BE2C (cell line): ENCODE data around the gene AEBP1.

ENCODE experiments used
- DNase-seq: peaks from one replicate; pipeline ENCODE4 v3.0.0-alpha.2; 2020
- H3K27me3 ChIP-seq: fragments of 250-450 bp; sonication (Bioruptor Pico); 2 replicates; pipeline ENCODE4 v1.5.1; 2020; ENCODE audit warnings: mild to moderate bottlenecking
- H3K36me3 ChIP-seq: fragments of 250-450 bp; sonication (Bioruptor Pico); 2 replicates; pipeline ENCODE4 v1.5.1; 2020; ENCODE audit warnings: mild to moderate bottlenecking
- H3K4me1 ChIP-seq: fragments of 250-450 bp; sonication (Bioruptor Pico); 2 replicates; pipeline ENCODE4 v1.5.1; 2020
- H3K4me3 ChIP-seq: 2 replicates; pipeline ENCODE4 v1.5.1; 2011; ENCODE audit warnings: low read depth, low read length
- H3K9me3 ChIP-seq: fragments of 250-450 bp; sonication (Bioruptor Pico); 2 replicates; pipeline ENCODE4 v1.5.1; 2020
- TF ChIP-seq, protein P1 (sequence below): IDR thresholded peaks from 2 replicates; pipeline ENCODE4 v1.5.1; 2012; ENCODE audit warnings: mild to moderate bottlenecking, low read depth, low read length

AEBP1 gene

DNA sequence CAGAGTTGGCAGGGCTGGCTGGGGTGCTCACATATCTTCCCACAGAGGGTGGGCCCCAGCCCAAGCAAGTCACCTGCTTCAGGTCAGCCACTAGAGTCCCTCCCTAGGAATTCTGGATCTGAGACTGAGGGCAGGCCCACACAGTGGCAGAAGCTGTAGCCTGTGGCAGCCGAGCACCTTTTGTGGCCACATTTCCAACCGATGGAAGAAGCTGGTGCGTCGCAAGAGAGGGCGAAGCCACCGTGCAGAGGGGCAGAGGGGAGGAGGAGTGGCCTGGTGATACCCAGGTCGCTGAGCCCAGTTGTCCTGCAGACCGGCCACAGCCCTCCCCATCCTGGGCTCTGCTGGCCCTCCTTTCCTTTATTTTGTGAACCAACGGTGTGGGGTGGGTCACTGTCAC is 27.1 kb upstream of the AEBP1 start:
- Histone ChIP-seq H3K27me3 (no peaks in the 10 kb centered on the region), H3K4me3 (no peak overlapping the region), H3K36me3 (peaks cover 17% of the 10 kb centered on the region), H3K9me3 (no peaks in the 10 kb centered on the region), H3K4me1 (peaks cover 16% of the 10 kb centered on the region)
- TF ChIP-seq, protein P1, sequence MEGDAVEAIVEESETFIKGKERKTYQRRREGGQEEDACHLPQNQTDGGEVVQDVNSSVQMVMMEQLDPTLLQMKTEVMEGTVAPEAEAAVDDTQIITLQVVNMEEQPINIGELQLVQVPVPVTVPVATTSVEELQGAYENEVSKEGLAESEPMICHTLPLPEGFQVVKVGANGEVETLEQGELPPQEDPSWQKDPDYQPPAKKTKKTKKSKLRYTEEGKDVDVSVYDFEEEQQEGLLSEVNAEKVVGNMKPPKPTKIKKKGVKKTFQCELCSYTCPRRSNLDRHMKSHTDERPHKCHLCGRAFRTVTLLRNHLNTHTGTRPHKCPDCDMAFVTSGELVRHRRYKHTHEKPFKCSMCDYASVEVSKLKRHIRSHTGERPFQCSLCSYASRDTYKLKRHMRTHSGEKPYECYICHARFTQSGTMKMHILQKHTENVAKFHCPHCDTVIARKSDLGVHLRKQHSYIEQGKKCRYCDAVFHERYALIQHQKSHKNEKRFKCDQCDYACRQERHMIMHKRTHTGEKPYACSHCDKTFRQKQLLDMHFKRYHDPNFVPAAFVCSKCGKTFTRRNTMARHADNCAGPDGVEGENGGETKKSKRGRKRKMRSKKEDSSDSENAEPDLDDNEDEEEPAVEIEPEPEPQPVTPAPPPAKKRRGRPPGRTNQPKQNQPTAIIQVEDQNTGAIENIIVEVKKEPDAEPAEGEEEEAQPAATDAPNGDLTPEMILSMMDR, result no peak
- DNase-seq, result no peak

DNA sequence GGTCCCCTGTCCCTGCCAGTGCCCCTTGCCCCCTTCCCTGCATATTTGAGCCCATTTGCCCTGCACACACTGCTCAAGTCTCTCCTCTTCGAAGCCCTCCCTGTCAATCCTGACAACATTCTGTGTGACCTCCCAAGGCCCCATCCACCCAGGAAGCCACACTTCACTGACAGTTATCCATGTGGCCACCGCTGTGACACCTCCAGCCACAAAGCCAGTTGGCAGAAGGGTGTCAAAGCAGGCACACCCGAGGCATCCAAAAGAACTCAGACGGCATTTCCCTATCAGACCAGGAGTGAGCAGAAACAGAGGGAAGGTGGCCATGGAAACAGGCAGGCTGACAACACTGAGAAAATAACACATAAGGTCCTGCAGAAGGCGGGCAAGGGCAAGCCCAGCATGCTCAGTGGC is 26.5 kb upstream of the AEBP1 start:
- no peaks in the 10 kb centered on the region for H3K9me3 ChIP-seq
- TF ChIP-seq, protein P1, result no peak
- peaks cover 11% of the 10 kb centered on the region for H3K4me1 ChIP-seq
- H3K27me3 ChIP-seq, result no peaks in the 10 kb centered on the region
- no peak for DNase-seq
- H3K4me3 ChIP-seq, result no peak overlapping the region
- peaks cover 17% of the 10 kb centered on the region for H3K36me3 ChIP-seq

DNA sequence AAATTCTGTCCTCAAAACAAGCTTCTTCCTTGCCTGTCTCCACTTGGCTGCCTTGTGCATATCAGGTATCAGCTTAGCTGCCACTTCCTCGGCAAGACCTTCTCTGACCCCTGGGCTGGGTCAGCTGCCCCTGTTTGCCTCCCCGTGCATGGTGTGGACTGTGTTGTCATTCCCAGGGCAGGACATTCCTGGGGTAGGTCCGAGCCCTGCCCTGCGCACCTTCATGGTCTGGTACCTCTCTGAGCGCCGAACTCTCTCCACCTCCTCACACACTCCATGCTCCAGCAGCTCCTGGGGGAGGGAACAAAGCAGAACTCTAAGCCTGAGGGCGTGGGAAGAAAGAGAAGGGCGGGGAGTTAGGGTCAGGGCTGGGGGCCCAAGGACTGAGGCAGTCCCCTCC is 25.6 kb upstream of the AEBP1 start:
- Histone ChIP-seq H3K4me3 (no peak overlapping the region), H3K9me3 (no peaks in the 10 kb centered on the region), H3K4me1 (peaks cover 8% of the 10 kb centered on the region), H3K27me3 (no peaks in the 10 kb centered on the region), H3K36me3 (peaks cover 14% of the 10 kb centered on the region)
- DNase-seq, result no peak
- TF ChIP-seq, protein P1, result no peak

DNA sequence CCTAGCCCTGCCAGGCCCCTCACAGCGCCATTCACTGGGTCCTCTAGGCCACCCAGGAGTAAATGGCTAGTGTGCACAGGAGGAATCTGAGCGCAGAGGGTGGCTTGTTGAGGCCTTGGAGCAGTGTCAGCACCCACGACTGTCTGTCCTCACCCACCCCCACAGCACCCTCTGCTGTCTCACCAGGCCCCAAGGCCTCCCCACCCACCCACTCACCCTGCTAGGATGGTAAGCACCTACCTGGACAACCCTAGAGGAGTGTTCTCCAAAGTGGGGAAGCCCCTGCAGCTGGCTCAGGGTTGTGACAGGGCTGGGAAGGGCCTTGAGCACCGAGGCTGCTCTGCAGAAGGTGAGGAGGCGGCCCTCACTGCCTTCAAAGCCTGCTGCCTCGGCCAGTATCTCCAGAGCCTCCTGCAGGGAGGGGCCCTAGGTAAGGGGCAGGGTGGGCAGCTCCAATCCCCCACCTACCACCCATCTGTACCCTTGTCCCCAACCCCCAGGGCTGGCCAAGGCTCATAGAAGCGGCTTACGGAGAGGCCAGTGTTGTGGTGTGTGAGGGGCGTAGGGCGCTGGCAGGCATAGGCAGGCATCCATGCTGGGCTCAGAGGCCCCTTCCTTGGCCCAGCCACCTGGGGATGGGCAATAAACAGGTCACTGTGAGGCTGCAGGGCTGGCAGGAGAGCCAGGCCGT is 24.7 kb upstream of the AEBP1 start:
- Histone ChIP-seq H3K27me3 (no peaks in the 10 kb centered on the region), H3K9me3 (no peaks in the 10 kb centered on the region), H3K36me3 (peaks cover 14% of the 10 kb centered on the region), H3K4me3 (no peak overlapping the region), H3K4me1 (no peaks in the 10 kb centered on the region)
- DNase-seq, result no peak
- TF ChIP-seq, protein P1, result no peak

DNA sequence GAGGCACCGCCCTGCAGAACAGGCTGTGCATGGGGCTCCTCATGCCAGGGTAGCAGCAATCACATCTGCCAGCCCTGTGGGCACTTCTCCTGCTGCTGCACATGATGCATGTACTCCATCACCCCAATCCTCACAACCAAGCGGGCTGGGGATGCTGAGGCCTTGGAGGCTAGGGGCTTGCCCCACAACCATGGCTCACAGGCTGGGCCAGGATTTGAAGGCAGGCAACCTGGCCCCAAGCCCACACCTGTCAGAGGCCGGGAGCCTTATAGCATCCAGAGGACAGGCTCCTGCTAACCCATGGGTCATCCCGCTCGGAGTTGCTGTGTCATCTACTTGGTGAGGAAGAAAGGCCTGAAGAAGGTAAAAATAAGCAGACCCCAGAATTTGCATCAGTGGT is 24.0 kb upstream of the AEBP1 start:
- Histone ChIP-seq H3K36me3 (peaks cover 14% of the 10 kb centered on the region), H3K27me3 (no peaks in the 10 kb centered on the region), H3K4me1 (no peaks in the 10 kb centered on the region), H3K4me3 (no peak overlapping the region), H3K9me3 (no peaks in the 10 kb centered on the region)
- TF ChIP-seq, protein P1, result no peak
- no peak for DNase-seq

DNA sequence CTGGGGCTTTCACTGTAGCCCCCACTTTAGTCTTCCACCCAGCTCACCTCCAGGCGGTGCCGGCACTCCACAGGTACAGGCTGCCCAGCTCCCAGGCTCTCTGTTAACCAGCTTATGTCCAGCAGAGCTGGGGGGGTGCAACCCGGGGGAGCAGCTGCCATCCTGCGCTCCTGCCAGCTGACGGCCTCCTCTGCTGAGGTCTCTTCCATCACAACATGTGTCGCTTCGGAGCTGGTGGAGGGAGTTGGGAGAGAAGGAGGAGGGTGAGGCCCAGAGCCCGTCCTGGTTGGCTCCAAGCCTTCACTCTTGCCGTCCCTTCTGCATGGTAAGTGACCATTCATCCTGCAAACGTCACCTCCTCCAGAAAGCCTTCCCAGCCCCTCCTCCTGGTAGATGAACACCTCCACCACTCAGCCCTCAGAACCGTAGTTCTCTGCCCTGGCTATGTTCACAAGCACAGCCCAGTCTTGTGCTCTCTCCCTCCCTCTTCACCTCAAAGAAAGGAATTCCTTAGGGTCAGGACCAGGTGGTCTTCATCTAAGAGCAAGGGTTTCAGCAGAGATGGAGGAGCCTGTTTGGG is 23.4 kb upstream of the AEBP1 start:
- Histone ChIP-seq H3K27me3 (no peaks in the 10 kb centered on the region), H3K36me3 (peaks cover 12% of the 10 kb centered on the region), H3K4me1 (no peaks in the 10 kb centered on the region), H3K4me3 (no peak overlapping the region), H3K9me3 (no peaks in the 10 kb centered on the region)
- no peak for DNase-seq
- TF ChIP-seq, protein P1, result no peak
